Muscle layer of duodenum (tissue), 2 donors: ENCODE measurements around the gene MAST4.

Experiments used
- H3K27ac ChIP-seq: one replicate; pipeline ENCODE4 v1.7.0; 2013; ENCODE audit warnings: mild to moderate bottlenecking, low read length
- H3K27me3 ChIP-seq: one replicate; pipeline ENCODE4 v1.7.0; 2013; ENCODE audit warnings: low read depth, mild to moderate bottlenecking, control low read depth, low read length
- H3K36me3 ChIP-seq, 2 donors: one replicate each; pipeline ENCODE4 v1.7.0; 2013; ENCODE audit warnings: low read length in 2 of 2, control low read depth in 1 of 2, mild to moderate bottlenecking in 1 of 2; ENCODE audit not compliant: insufficient read depth in 2 of 2, control insufficient read depth in 1 of 2
- H3K4me1 ChIP-seq, 2 donors: one replicate each; pipeline ENCODE4 v1.7.0; 2013; ENCODE audit warnings: low read length in 2 of 2, mild to moderate bottlenecking in 2 of 2, control low read depth in 1 of 2, moderate library complexity in 1 of 2; ENCODE audit not compliant: insufficient read depth in 2 of 2, control insufficient read depth in 1 of 2
- H3K4me3 ChIP-seq, 2 donors: one replicate each; pipeline ENCODE4 v1.7.0; 2013; ENCODE audit warnings: low read length in 2 of 2, low read depth in 1 of 2, mild to moderate bottlenecking in 1 of 2
- H3K9me3 ChIP-seq, 2 donors: one replicate each; pipeline ENCODE4 v1.7.0; 2013; ENCODE audit warnings: low read length in 2 of 2, control low read depth in 1 of 2, mild to moderate bottlenecking in 1 of 2; ENCODE audit not compliant: control insufficient read depth in 1 of 2
- donor health status: healthy.

Gene MAST4

GRCh38 chr5:67104859-67105258 lies 508.7 kb downstream of the MAST4 start:
- Histone ChIP-seq H3K27ac (no peak overlapping the region), H3K36me3 (peaks cover 19 to 28% of the 10 kb centered on the region in 2 donors), H3K27me3 (no peaks in the 10 kb centered on the region)

GRCh38 chr5:67105270-67105669 lies 509.1 kb downstream of the MAST4 start:
- no peak overlapping the region for H3K27ac ChIP-seq
- H3K9me3 ChIP-seq: no peaks in the 10 kb centered on the region
- no peak overlapping the region for H3K4me3 ChIP-seq
- peaks cover 0 to 4% of the 10 kb centered on the region in 2 donors for H3K4me1 ChIP-seq
- no peaks in the 10 kb centered on the region for H3K27me3 ChIP-seq
- peaks cover 19 to 32% of the 10 kb centered on the region in 2 donors for H3K36me3 ChIP-seq

More at GRCh38 chr5:67104859-67105258, 508.7 kb downstream of the MAST4 start:
- Histone ChIP-seq H3K4me1 (peaks cover 0 to 4% of the 10 kb centered on the region in 2 donors), H3K9me3 (no peaks in the 10 kb centered on the region), H3K4me3 (no peak overlapping the region)

GRCh38 chr5:67106626-67107342 lies 510.6 kb downstream of the MAST4 start:
- Histone ChIP-seq H3K27me3 (no peaks in the 10 kb centered on the region), H3K27ac (no peak overlapping the region), H3K4me1 (peaks cover 0 to 4% of the 10 kb centered on the region in 2 donors), H3K36me3 (peaks cover 22 to 28% of the 10 kb centered on the region in 2 donors), H3K4me3 (no peak overlapping the region), H3K9me3 (no peaks in the 10 kb centered on the region)

GRCh38 chr5:67111779-67112178 lies 515.6 kb downstream of the MAST4 start:
- no peaks in the 10 kb centered on the region for H3K27me3 ChIP-seq
- H3K36me3 ChIP-seq: peaks cover 12 to 13% of the 10 kb centered on the region in 2 donors
- H3K9me3 ChIP-seq: no peaks in the 10 kb centered on the region
- H3K27ac ChIP-seq: no peak overlapping the region
- H3K4me1 ChIP-seq: peaks cover 0 to 4% of the 10 kb centered on the region in 2 donors
- no peak overlapping the region for H3K4me3 ChIP-seq

- Histone ChIP-seq H3K27ac (no peak overlapping the region), H3K27me3 (no peaks in the 10 kb centered on the region), H3K4me1 (no peaks in the 10 kb centered on the region), H3K4me3 (no peak overlapping the region), H3K9me3 (no peaks in the 10 kb centered on the region), H3K36me3 (peaks cover 9 to 12% of the 10 kb centered on the region in 2 donors)
These were observed 519.1 kb downstream of the MAST4 start for GRCh38 chr5:67115246-67115645.

- no peaks in the 10 kb centered on the region for H3K27me3 ChIP-seq
- no peak overlapping the region for H3K27ac ChIP-seq
- H3K36me3 ChIP-seq: peaks cover 9% of the 10 kb centered on the region in 2 donors
- H3K4me1 ChIP-seq: no peaks in the 10 kb centered on the region
- H3K4me3 ChIP-seq: no peak overlapping the region
- H3K9me3 ChIP-seq: no peaks in the 10 kb centered on the region
These were observed 519.6 kb downstream of the MAST4 start for GRCh38 chr5:67115817-67116216.

GRCh38 chr5:67118050-67118620 lies 521.9 kb downstream of the MAST4 start:
- H3K27me3 ChIP-seq: no peaks in the 10 kb centered on the region
- H3K27ac ChIP-seq: no peak overlapping the region
- H3K4me1 ChIP-seq: no peaks in the 10 kb centered on the region
- H3K9me3 ChIP-seq: no peaks in the 10 kb centered on the region
- no peak overlapping the region for H3K4me3 ChIP-seq
- H3K36me3 ChIP-seq: peaks cover 9% of the 10 kb centered on the region in 2 donors

GRCh38 chr5:67119010-67119409 lies 522.8 kb downstream of the MAST4 start:
- Histone ChIP-seq H3K36me3 (peaks cover 8 to 9% of the 10 kb centered on the region in 2 donors), H3K4me3 (no peak overlapping the region), H3K4me1 (no peaks in the 10 kb centered on the region), H3K9me3 (no peaks in the 10 kb centered on the region), H3K27ac (no peak overlapping the region), H3K27me3 (no peaks in the 10 kb centered on the region)

GRCh38 chr5:67120032-67120431 lies 523.8 kb downstream of the MAST4 start:
- Histone ChIP-seq H3K27me3 (no peaks in the 10 kb centered on the region), H3K9me3 (no peaks in the 10 kb centered on the region), H3K4me1 (no peaks in the 10 kb centered on the region), H3K36me3 (peaks cover 4 to 9% of the 10 kb centered on the region in 2 donors), H3K4me3 (no peak overlapping the region), H3K27ac (no peak overlapping the region)

- H3K36me3 ChIP-seq: peaks cover 4 to 8% of the 10 kb centered on the region in 2 donors
These were observed 527.6 kb downstream of the MAST4 start for GRCh38 chr5:67123819-67124218.

GRCh38 chr5:67124556-67124955 lies 528.4 kb downstream of the MAST4 start:
- Histone ChIP-seq H3K27me3 (no peaks in the 10 kb centered on the region), H3K4me1 (no peaks in the 10 kb centered on the region), H3K36me3 (peaks cover 0 to 8% of the 10 kb centered on the region in 2 donors), H3K4me3 (no peak overlapping the region), H3K27ac (no peak overlapping the region), H3K9me3 (no peaks in the 10 kb centered on the region)

More at GRCh38 chr5:67123819-67124218, 527.6 kb downstream of the MAST4 start:
- Histone ChIP-seq H3K4me3 (no peak overlapping the region), H3K27me3 (no peaks in the 10 kb centered on the region), H3K9me3 (no peaks in the 10 kb centered on the region), H3K27ac (no peak overlapping the region), H3K4me1 (no peaks in the 10 kb centered on the region)
